ENCODE measurements around the gene PIPOX.

The PIPOX gene

GRCh38 chr17:29042679-29043538 lies at the start of gene PIPOX:
PIPOX (plus strand) TSS chr17:29043141; CDS start chr17:29043226, 85 bp downstream.
- no peak for DNase-seq

GRCh38 chr17:28993645-28994426 lies 49.1 kb upstream of the PIPOX start:
- DNase-seq = no peak

DNA sequence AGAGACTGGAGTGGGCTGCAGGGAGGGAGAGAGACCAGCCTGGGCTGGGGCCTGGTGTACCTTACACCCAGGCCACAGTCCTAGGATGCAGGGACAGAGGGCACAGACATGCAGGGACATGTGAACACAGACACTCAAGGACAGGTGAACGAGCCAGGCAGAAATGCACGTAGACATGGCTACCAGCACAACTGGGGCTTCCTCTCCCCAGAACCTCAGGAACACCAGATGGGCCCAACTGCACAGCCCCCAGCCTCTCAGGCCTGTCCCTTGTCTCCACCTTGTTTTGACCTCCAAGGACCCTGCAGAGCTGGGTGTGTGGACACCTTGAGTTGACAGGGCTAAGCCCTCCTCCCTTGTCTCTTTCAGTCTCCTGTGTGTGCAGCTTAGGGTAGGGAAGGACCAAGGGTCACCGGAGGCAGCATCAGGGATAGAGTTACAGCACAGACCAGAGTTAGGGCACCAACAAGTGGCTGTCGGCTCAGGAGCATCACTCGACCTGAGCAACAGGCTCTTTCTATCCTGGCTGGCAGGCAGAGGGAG lies 46.3 kb upstream of the PIPOX start:
- no peak for DNase-seq

DNA sequence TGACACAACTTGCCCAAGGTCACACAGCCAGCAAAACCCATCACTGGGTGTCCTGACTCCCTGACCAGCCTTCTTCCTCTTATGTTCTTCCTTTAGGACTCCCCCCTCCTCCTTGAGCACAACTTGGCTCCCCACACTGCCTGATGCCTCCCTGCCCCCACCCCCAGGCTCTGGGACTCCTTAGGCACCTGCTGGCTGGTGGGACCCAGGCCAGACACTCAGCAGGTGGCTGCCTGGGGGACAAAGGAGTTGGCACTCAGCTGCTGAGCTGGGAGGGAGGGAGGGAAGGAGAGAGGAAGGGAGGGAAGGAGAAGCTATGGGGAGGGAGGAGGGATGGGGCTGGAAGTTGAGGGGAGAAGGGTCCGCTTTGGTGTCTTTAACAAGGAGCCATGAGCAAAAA lies 45.1 kb upstream of the PIPOX start:
- no peak for DNase-seq

GRCh38 chr17:28999206-28999605 lies 43.7 kb upstream of the PIPOX start:
- DNase-seq = no peak

DNA sequence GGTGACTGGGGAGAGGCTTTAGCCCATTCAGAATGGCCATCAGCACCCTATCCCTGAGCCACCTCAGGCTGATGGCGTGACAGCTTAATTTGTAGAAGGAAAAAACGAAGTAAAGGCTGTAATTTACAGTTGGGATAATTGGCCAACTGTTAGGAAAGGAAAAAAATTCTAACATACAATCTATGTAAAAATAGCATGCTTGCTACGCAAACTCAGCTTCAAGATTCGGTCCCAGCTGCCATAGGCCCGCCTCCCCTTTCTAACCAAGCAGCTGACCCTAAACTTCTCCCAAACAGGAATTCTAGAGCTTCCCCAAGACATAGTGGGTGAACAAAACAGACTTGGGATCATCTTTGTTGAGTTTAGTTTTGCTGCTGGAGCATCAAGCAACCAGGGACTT lies 42.0 kb upstream of the PIPOX start:
- no peak for DNase-seq

DNA sequence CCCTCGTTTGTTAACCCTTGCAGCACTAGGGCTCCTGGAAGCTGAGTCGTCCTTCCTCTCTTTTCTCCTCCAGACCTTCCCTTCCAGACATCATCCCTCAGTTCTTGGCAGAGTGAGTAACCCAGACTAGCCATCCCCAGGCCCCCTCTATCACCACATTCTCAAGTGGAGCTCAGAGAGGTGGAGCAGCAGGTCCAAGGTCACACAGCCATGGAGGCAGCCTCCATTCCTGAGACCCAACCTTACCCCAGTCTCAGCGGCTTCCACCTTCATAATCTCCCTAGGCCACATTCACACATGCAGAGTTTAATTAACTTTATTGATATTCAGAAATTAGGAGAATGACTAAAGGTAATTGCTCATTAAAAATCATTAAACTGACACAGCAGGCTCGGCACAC lies 40.1 kb upstream of the PIPOX start:
- DNase-seq = no peak

DNA sequence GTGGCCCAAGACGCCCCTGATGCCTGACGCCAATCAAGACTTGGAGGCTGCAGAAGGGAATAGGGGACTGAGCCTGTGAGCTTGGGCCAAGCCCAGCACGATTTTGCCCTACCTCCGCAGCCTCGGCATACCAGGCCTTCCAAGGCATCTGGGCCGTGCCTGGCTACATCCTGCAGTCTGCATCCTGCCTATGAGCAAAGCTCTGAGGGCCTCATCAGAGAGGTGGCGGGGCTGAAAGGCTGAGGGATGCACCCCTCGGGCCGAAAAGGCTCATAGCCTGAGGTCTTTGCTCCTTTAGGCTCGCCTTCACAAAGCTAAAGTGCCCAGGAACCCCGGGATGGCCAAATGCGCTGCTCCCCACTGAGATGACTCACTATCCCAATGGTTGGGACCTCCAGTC lies 39.7 kb upstream of the PIPOX start:
- DNase-seq = no peak

DNA sequence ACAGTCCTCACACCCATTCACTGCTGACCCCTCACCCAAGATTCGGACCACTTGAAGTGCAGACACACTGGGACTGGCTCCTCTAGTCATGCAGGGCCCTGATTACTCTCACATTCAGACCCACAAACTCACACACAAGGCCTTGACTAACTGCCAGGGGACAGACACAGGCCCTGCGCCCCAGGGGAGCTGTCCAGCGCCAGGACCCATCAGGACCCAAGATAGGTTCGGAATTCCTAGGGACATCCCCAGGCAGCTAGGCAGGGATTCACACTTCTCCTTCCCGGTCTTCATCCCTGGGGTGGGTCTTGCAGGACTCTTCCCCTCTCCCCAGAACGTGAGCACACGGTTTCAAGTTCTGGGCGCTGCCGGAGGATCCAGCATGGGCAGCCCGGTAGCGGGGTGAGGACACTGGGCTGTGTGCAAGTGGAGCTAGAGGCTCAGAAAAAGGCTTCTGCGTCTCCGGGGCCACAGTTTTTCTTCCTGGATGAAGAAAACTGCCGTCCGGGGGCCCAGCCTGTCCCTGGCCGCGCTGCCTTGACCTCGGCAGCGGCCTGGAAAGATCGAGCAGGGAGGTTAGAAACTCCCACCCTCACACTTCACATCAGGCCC lies 38.8 kb upstream of the PIPOX start:
- DNase-seq = no peak

- DNase-seq = peak; percentile 9 to 38 (median 25)
Measured at GRCh38 chr17:29005936-29006511, 36.9 kb upstream of the PIPOX start, which contains the start of gene SEZ6. SEZ6 (minus strand) TSS chr17:29006033; CDS start chr17:29005869, 164 bp downstream.

- DNase-seq = no peak
Measured at GRCh38 chr17:29007456-29007855, 35.5 kb upstream of the PIPOX start.

DNA sequence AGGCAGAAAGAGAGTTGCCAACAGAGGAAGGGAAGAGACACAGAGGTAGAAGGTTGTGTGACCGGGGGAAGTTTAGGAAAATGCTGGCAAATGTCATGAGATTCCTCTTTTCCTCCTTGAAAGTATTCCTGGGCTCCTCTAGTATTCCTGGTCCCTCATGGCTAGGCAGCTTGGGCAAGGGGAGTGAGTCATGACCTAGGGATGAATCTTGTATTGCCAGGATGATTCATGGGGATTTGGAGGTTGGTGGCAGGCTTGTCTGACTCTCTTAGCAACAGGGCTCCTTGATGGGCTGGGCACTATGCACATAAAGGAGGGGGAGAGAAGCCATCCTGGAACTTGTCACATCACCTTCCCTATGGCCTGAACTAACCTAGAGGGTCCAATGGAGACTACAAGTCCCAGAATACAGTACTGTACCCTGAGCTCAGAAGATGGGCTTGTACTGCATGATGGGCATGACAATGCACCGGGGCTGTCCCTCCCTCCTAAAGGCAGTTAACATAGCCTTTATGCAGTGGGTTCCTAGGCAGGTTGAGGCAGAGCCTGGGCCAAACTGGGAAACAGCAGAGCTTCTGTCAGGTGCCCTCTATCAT lies 35.0 kb upstream of the PIPOX start:
- DNase-seq = no peak

DNA sequence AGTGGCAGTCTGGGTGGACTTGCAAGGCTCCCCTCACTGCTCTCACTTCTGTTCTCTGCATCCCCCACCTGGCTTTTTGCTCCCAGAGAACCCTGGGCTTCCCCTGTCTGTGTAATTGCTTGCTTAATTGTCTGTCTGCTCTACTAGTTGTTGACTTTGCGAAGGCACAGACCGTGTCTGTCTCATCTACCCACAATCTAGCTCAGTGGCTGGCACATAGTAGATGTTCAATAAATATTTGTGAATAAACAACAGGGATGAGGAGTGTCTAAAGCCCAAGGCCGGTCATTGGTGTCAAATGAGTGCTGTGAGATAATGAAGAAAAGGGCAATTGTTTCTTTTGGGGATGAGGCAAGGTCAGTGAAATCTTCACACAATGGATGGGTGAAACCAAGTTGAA lies 34.4 kb upstream of the PIPOX start:
- no peak for DNase-seq

- no peak for DNase-seq
Measured at GRCh38 chr17:29010129-29010528, 32.8 kb upstream of the PIPOX start.

DNA sequence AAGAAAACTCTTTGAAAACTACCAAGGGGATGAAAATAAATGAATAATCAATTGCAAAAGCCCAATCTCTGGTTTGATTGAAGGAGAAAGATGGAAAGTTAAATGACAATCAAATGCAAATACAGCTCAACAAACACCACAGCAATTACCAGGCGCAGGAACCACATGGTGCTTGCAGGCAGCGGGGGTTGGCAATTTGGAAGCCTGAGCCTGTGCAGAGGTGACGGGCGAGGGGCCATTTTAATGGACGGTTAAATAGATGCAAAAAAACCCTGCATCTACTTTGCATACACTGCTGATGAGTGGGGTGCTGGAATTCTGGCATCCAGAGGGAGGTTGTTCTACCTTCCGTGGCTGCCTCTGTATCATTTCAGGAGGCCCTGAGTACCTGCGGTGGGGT lies 32.4 kb upstream of the PIPOX start:
- no peak for DNase-seq

- DNase-seq = no peak
Measured at GRCh38 chr17:29012535-29012934, 30.4 kb upstream of the PIPOX start.

- DNase-seq = no peak
Measured at GRCh38 chr17:29014716-29015115, 28.2 kb upstream of the PIPOX start.

GRCh38 chr17:29016345-29017210 lies 26.4 kb upstream of the PIPOX start:
- no peak for DNase-seq

- DNase-seq = no peak
Measured at GRCh38 chr17:29018788-29019474, 24.0 kb upstream of the PIPOX start.

- DNase-seq = no peak
Measured at GRCh38 chr17:29019475-29020181, 23.3 kb upstream of the PIPOX start.

Data from activated CD4-positive, CD25-positive, alpha-beta regulatory T cell (primary cell).